H1 (cell line): Measurements from ENCODE around the gene TLR7. TPM values are rescaled to one million over a fixed set of nuclear protein-coding genes. Genes with fewer than 3 reads are reported as not detected.

ENCODE experiments used
- CTCF ChIA-PET: fragments of 300-600 bp; sonication (Branson Sonifier 250); formaldehyde crosslinking; loops from one replicate; lab custom pipeline; 2021; ENCODE audit not compliant: partially characterized antibody; lab: Charles Lee
- POLR2A ChIA-PET: fragments of 300-600 bp; sonication (Branson Sonifier 250); formaldehyde crosslinking; loops from one replicate; lab custom pipeline; 2021; ENCODE audit warnings: inconsistent platforms; ENCODE audit not compliant: partially characterized antibody; lab: Charles Lee
- DNase-seq, 2 experiments: peaks; one replicate each; pipeline versions ENCODE4 v3.0.0 to v3.0.0-alpha.2; 2010 to 2022; ENCODE audit warnings: low spot score in 2 of 2, low read depth in 1 of 2, mixed read lengths in 1 of 2
- FAIRE-seq: peaks from 2 replicates; lab custom pipeline; 2011; peaks lifted over from hg19 to GRCh38; lab: Jason Lieb, UNC
- H2AFZ ChIP-seq: 2 replicates; pipeline ENCODE4 v1.8.1; 2012; ENCODE audit warnings: low read length, inconsistent platforms
- H2AK5ac ChIP-seq: 2 replicates; pipeline ENCODE4 v1.6.1; 2013; ENCODE audit warnings: low read depth, low read length
- H2BK120ac ChIP-seq: replicated peaks from 2 replicates; pipeline ENCODE3; 2013; ENCODE audit warnings: low read depth, low read length, inconsistent platforms
- H2BK12ac ChIP-seq: 2 replicates; pipeline ENCODE4 v1.6.1; 2013; ENCODE audit warnings: low read depth, low read length
- H2BK15ac ChIP-seq: 2 replicates; pipeline ENCODE4 v1.6.1; 2013; ENCODE audit warnings: low read length
- H2BK20ac ChIP-seq: 2 replicates; pipeline ENCODE4 v1.6.1; 2013; ENCODE audit warnings: low read length
- H2BK5ac ChIP-seq: 2 replicates; pipeline ENCODE4 v1.6.1; 2013; ENCODE audit warnings: low read depth, low read length
- H3K14ac ChIP-seq: 2 replicates; pipeline ENCODE4 v1.6.1; 2013; ENCODE audit warnings: inconsistent platforms; ENCODE audit not compliant: insufficient read length
- H3K18ac ChIP-seq: 2 replicates; pipeline ENCODE4 v1.6.1; 2013; ENCODE audit warnings: low read length; ENCODE audit errors: extremely low read depth
- H3K23ac ChIP-seq: 2 replicates; pipeline ENCODE4 v1.6.1; 2013; ENCODE audit warnings: inconsistent platforms; ENCODE audit not compliant: insufficient read length
- H3K23me2 ChIP-seq: 2 replicates; pipeline ENCODE4 v1.6.1; 2013; ENCODE audit warnings: low read depth, low read length
- H3K27ac ChIP-seq: 2 replicates; pipeline ENCODE4 v1.6.1; 2011; ENCODE audit warnings: low read depth, low read length, inconsistent platforms
- H3K27me3 ChIP-seq, 4 experiments: replicated peaks in 1 of 4; 1 replicate in 1 of 4; 2 replicates in 3 of 4; pipeline versions ENCODE4 v1.6.1 to v1.8.1; 2011 to 2013; ENCODE audit warnings: low read length in 3 of 4, mild to moderate bottlenecking in 3 of 4, inconsistent platforms in 2 of 4, mixed read lengths in 2 of 4, moderate library complexity in 1 of 4; ENCODE audit not compliant: control insufficient read depth in 3 of 4, insufficient read depth in 3 of 4; ENCODE audit errors: extremely low read depth in 1 of 4
- H3K36me3 ChIP-seq, 4 experiments: 2 replicates each; pipeline versions ENCODE4 v1.6.1 to v1.8.1; 2011 to 2013; ENCODE audit warnings: mild to moderate bottlenecking in 4 of 4, low read length in 3 of 4, moderate library complexity in 2 of 4, control low read depth in 1 of 4, inconsistent platforms in 1 of 4; ENCODE audit not compliant: insufficient read depth in 4 of 4, control insufficient read depth in 2 of 4
- H3K4ac ChIP-seq: replicated peaks from 2 replicates; pipeline ENCODE3; 2013; ENCODE audit warnings: low read length, low read depth, mixed read lengths, inconsistent platforms; ENCODE audit not compliant: insufficient read length
- H3K4me1 ChIP-seq, 4 experiments: replicated peaks in 1 of 4; 1 replicate in 1 of 4; 2 replicates in 3 of 4; pipeline versions ENCODE4 v1.6.1 to v1.8.1; 2011 to 2013; ENCODE audit warnings: low read length in 3 of 4, inconsistent platforms in 2 of 4, mixed read lengths in 1 of 4; ENCODE audit not compliant: insufficient read depth in 4 of 4, control insufficient read depth in 3 of 4
- H3K4me2 ChIP-seq, 2 experiments: 2 replicates each; pipeline versions ENCODE4 v1.6.1 to v1.8.1; 2011 to 2013; ENCODE audit warnings: low read depth in 2 of 2, low read length in 2 of 2, control low read depth in 1 of 2, inconsistent platforms in 1 of 2, mild to moderate bottlenecking in 1 of 2; ENCODE audit not compliant: insufficient read depth in 1 of 2
- H3K4me3 ChIP-seq, 4 experiments: fragments of 200-600, 300-600 bp in 1 of 4; sonication (generic), shearing (Covaris generic), sonication (Bioruptor Twin) in 1 of 4; 2 replicates each; pipeline versions ENCODE4 v1.5.1 to v1.8.1; 2011 to 2016; ENCODE audit warnings: low read length in 4 of 4, low read depth in 3 of 4, control low read depth in 2 of 4, inconsistent platforms in 2 of 4, mild to moderate bottlenecking in 2 of 4, mixed read lengths in 1 of 4, moderate library complexity in 1 of 4; ENCODE audit not compliant: insufficient read depth in 2 of 4; ENCODE audit errors: extremely low read depth in 1 of 4
- H3K56ac ChIP-seq: replicated peaks from 2 replicates; pipeline ENCODE3; 2013; ENCODE audit warnings: low read depth, mild to moderate bottlenecking, mixed read lengths, low read length, inconsistent platforms; ENCODE audit not compliant: insufficient read length
- H3K79me1 ChIP-seq: 2 replicates; pipeline ENCODE4 v1.6.1; 2013; ENCODE audit warnings: low read depth, low read length, control low read depth
- H3K79me2 ChIP-seq, 2 experiments: 2 replicates each; pipeline versions ENCODE4 v1.6.1 to v1.8.1; 2012 to 2013; ENCODE audit warnings: low read length in 2 of 2, mild to moderate bottlenecking in 2 of 2, inconsistent platforms in 1 of 2; ENCODE audit not compliant: insufficient read depth in 2 of 2, control insufficient read depth in 1 of 2
- H3K9ac ChIP-seq, 4 experiments: replicated peaks in 1 of 4; 1 replicate in 1 of 4; 2 replicates in 3 of 4; pipeline versions ENCODE4 v1.6.1 to v1.8.1; 2011 to 2013; ENCODE audit warnings: low read depth in 3 of 4, low read length in 3 of 4, control low read depth in 2 of 4, mild to moderate bottlenecking in 2 of 4, moderate library complexity in 2 of 4, inconsistent platforms in 1 of 4; ENCODE audit errors: extremely low read depth in 1 of 4
- H3K9me3 ChIP-seq, 2 experiments: 2 replicates each; pipeline versions ENCODE4 v1.6.1 to v1.8.1; 2012 to 2013; ENCODE audit warnings: mild to moderate bottlenecking in 2 of 2, moderate library complexity in 2 of 2, control low read depth in 1 of 2, inconsistent platforms in 1 of 2, low read depth in 1 of 2, low read length in 1 of 2, mixed read lengths in 1 of 2; ENCODE audit not compliant: insufficient read depth in 2 of 2
- H4K20me1 ChIP-seq, 2 experiments: replicated peaks in 1 of 2; 2 replicates each; pipeline versions ENCODE3 to v1.8.1; 2011 to 2013; ENCODE audit warnings: inconsistent platforms in 2 of 2, low read length in 2 of 2, mild to moderate bottlenecking in 1 of 2; ENCODE audit not compliant: insufficient read depth in 2 of 2, control insufficient read depth in 1 of 2
- H4K5ac ChIP-seq: 2 replicates; pipeline ENCODE4 v1.6.1; 2013; ENCODE audit warnings: low read length, low read depth, mixed read lengths, inconsistent platforms; ENCODE audit not compliant: insufficient read length
- H4K8ac ChIP-seq: 2 replicates; pipeline ENCODE4 v1.8.0; 2013; ENCODE audit warnings: mild to moderate bottlenecking, moderate library complexity, low read length, inconsistent platforms; ENCODE audit not compliant: insufficient read depth; ENCODE audit errors: extremely low read depth
- H4K91ac ChIP-seq: replicated peaks from 2 replicates; pipeline ENCODE3; 2013; ENCODE audit warnings: low read length, mixed read lengths, inconsistent platforms; ENCODE audit not compliant: insufficient read length
- EP300 ChIP-seq, 2 experiments: IDR thresholded peaks; 1 replicate in 1 of 2; 2 replicates in 1 of 2; pipeline ENCODE4 v1.6.1; 2011 to 2012; ENCODE audit warnings: low read depth in 2 of 2, low read length in 2 of 2, mild to moderate bottlenecking in 2 of 2, borderline replicate concordance in 1 of 2, inconsistent platforms in 1 of 2, moderate library complexity in 1 of 2
- FOSL1 ChIP-seq: IDR thresholded peaks from 2 replicates; pipeline ENCODE4 v1.6.1; 2011; ENCODE audit warnings: mild to moderate bottlenecking, low read depth, low read length, moderate library complexity; ENCODE audit not compliant: insufficient read depth
- KDM4A ChIP-seq: IDR thresholded peaks from one replicate; pipeline ENCODE4 v1.7.1; 2012; ENCODE audit warnings: low read depth, mild to moderate bottlenecking, moderate library complexity, low read length, inconsistent platforms; ENCODE audit not compliant: severe bottlenecking
- KDM5A ChIP-seq: fragments of 200-600 bp; IDR thresholded peaks from 2 replicates; pipeline ENCODE4 v1.7.1; 2012; ENCODE audit warnings: mild to moderate bottlenecking, low read length, inconsistent platforms, mixed read lengths
- MAFK ChIP-seq: IDR thresholded peaks from 2 replicates; pipeline ENCODE4 v1.6.1; 2012; ENCODE audit warnings: low read depth, mild to moderate bottlenecking, improper control_type of control experiment, low read length
- POU5F1 ChIP-seq: IDR thresholded peaks from 2 replicates; pipeline ENCODE4 v1.6.1; 2011; ENCODE audit warnings: low read depth, mild to moderate bottlenecking, low read length, moderate library complexity
- SRF ChIP-seq: IDR thresholded peaks from 2 replicates; pipeline ENCODE4 v1.6.1; 2011; ENCODE audit warnings: mild to moderate bottlenecking, low read depth, low read length, moderate library complexity
- YY1 ChIP-seq: IDR thresholded peaks from 2 replicates; pipeline ENCODE4 v1.6.1; 2011; ENCODE audit warnings: low read depth, mild to moderate bottlenecking, low read length
- WGBS, 2 experiments: shearing (Covaris generic) in 1 of 2; methylation state at CpG; one replicate each; pipeline versions ENCODE4 v1.1.6 to v1.1.7; 2013 to 2015; ENCODE audit warnings: low lambda C conversion rate in 2 of 2, mixed read lengths in 2 of 2, inconsistent platforms in 1 of 2, low coverage in 1 of 2, missing lambda C conversion rate in 1 of 2; ENCODE audit not compliant: insufficient replicate concordance in 2 of 2, insufficient coverage in 1 of 2, insufficient read length in 1 of 2; ENCODE audit errors: extremely low coverage in 1 of 2, missing lambda C conversion rate in 1 of 2; 5-methylcytosine and 5-hydroxymethylcytosine counted together
- polyA plus RNA-seq, 7 experiments: library from polyadenylated mRNA; depleted of rRNA in 3 of 7; stranded (reverse) in 5 of 7; unstranded in 2 of 7; fragments of >200 nt in 5 of 7; fragments of 200-250 nt in 2 of 7; gene quantifications; 1 replicate in 5 of 7; 2 replicates in 1 of 7; 4 replicates in 1 of 7; pipeline versions ENCODE4 v1.2.1 to v1.2.3, GENCODE V29; 2011 to 2013; ENCODE audit warnings: missing spikeins in 2 of 7, mixed read lengths in 2 of 7
- total RNA-seq: library from RNA; stranded (reverse); fragmentation: NEBNext Ultra II Directional; extraction: Animal tissue kit (Norgen Biotek cat#: 25700); gene quantifications from 2 replicates; pipeline ENCODE4 v1.2.1, GENCODE V29; 2021
- TF ChIP-seq, protein P1 (sequence below): IDR thresholded peaks from 2 replicates; pipeline ENCODE4 v1.6.1; 2012; ENCODE audit warnings: low read length, inconsistent platforms
- TF ChIP-seq, protein P2 (sequence below), 3 experiments: IDR thresholded peaks; 1 replicate in 2 of 3; 2 replicates in 1 of 3; pipeline versions ENCODE4 v1.5.1 to v1.6.1; 2011; ENCODE audit warnings: low read length in 3 of 3, mild to moderate bottlenecking in 3 of 3, inconsistent platforms in 2 of 3, low read depth in 1 of 3, moderate library complexity in 1 of 3; ENCODE audit not compliant: insufficient read depth in 1 of 3; ENCODE audit errors: control extremely low read depth in 1 of 3

Gene TLR7
- total and polyA plus RNA-seq, 2 of the 8 experiments (the other 6 are each of a cell fraction or from before 2014, with no cell fraction given), result 0.02 TPM; not detected in 1

- H3K23me2 ChIP-seq, result no peaks in the 10 kb centered on the region
- no peaks in the 10 kb centered on the region for H3K36me3 ChIP-seq
- H4K91ac ChIP-seq, result no peak overlapping the region
- no peak overlapping the region for H3K56ac ChIP-seq
- H3K14ac ChIP-seq, result no peak overlapping the region
- no peak overlapping the region for H3K27ac ChIP-seq
- H4K20me1 ChIP-seq, result no peaks in the 10 kb centered on the region
- H2BK120ac ChIP-seq, result no peak overlapping the region
- no peak overlapping the region for H2BK5ac ChIP-seq
- no peak overlapping the region for H3K23ac ChIP-seq
- no peak overlapping the region for H2BK20ac ChIP-seq
- H4K5ac ChIP-seq, result no peak overlapping the region
- H2BK12ac ChIP-seq, result no peak overlapping the region
- no peak overlapping the region for H4K8ac ChIP-seq
- H2AFZ ChIP-seq, result no peak overlapping the region
- no peak overlapping the region for H3K18ac ChIP-seq
- no peak overlapping the region for H3K4me2 ChIP-seq
- H3K4ac ChIP-seq, result no peak overlapping the region
- H2BK15ac ChIP-seq, result no peak overlapping the region
- H3K27me3 ChIP-seq, result no peaks in the 10 kb centered on the region
- no peaks in the 10 kb centered on the region for H3K79me2 ChIP-seq
- 89% methylated on average over 5 of the region's 5 CpGs; no CpG with 5 or more reads in 1 of the 2 experiments for whole genome bisulfite sequencing, 2 experiments
- CTCF ChIA-PET, result interaction anchor here (2.8 kb wide), 1 partner anchor 76 kb away, joined by 8 read pairs; no protein-coding TSS in a partner anchor
- no peaks in the 10 kb centered on the region for H3K79me1 ChIP-seq
- H3K4me3 ChIP-seq, result no peak overlapping the region
- DNase-seq (no peak), FAIRE-seq (no peak)
- H3K9ac ChIP-seq, result no peak overlapping the region
- no peaks in the 10 kb centered on the region for H3K4me1 ChIP-seq
- H3K9me3 ChIP-seq, result no peaks in the 10 kb centered on the region
- no peak overlapping the region for H2AK5ac ChIP-seq
- POLR2A ChIA-PET, result no interaction called here
- TF ChIP-seq, protein P1, sequence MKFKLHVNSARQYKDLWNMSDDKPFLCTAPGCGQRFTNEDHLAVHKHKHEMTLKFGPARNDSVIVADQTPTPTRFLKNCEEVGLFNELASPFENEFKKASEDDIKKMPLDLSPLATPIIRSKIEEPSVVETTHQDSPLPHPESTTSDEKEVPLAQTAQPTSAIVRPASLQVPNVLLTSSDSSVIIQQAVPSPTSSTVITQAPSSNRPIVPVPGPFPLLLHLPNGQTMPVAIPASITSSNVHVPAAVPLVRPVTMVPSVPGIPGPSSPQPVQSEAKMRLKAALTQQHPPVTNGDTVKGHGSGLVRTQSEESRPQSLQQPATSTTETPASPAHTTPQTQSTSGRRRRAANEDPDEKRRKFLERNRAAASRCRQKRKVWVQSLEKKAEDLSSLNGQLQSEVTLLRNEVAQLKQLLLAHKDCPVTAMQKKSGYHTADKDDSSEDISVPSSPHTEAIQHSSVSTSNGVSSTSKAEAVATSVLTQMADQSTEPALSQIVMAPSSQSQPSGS, result no peak
- TF ChIP-seq EP300 (IDR thresholded peaks at IDR 0.05; ENCODE audit: borderline replicate concordance in 1 of 2, low read depth in 2 of 2, low read length in 2 of 2) (no peak), KDM4A (no peak), MAFK (no peak), YY1 (no peak), SRF (no peak), POU5F1 (no peak), FOSL1 (no peak), KDM5A (no peak)
- TF ChIP-seq, protein P2, sequence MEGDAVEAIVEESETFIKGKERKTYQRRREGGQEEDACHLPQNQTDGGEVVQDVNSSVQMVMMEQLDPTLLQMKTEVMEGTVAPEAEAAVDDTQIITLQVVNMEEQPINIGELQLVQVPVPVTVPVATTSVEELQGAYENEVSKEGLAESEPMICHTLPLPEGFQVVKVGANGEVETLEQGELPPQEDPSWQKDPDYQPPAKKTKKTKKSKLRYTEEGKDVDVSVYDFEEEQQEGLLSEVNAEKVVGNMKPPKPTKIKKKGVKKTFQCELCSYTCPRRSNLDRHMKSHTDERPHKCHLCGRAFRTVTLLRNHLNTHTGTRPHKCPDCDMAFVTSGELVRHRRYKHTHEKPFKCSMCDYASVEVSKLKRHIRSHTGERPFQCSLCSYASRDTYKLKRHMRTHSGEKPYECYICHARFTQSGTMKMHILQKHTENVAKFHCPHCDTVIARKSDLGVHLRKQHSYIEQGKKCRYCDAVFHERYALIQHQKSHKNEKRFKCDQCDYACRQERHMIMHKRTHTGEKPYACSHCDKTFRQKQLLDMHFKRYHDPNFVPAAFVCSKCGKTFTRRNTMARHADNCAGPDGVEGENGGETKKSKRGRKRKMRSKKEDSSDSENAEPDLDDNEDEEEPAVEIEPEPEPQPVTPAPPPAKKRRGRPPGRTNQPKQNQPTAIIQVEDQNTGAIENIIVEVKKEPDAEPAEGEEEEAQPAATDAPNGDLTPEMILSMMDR (IDR thresholded peaks at IDR 0.05; ENCODE audit: control extremely low read depth in 1 of 3, insufficient read depth in 1 of 3, low read depth in 1 of 3, low read length in 3 of 3), result no peak
These were observed 23.6 kb downstream of the TLR7 start for GRCh38 chrX:12890467-12890866.
